SK-N-MC (cell line): ENCODE measurements around the gene MAPK6.

Experiments
- EZH2 ChIP-seq: fragments of 200-600 bp; sonication (generic); IDR thresholded peaks from one replicate; pipeline ENCODE4 v1.6.1; 2017; ENCODE audit warnings: antibody characterized with exemption
- FOXP2 ChIP-seq: optimal IDR thresholded peaks from 2 replicates; pipeline ENCODE3; 2011; ENCODE audit warnings: mild to moderate bottlenecking, moderate library complexity; ENCODE audit not compliant: insufficient read depth; ENCODE audit errors: extremely low read length, control extremely low read depth
- POLR2AphosphoS5 ChIP-seq: IDR thresholded peaks from 2 replicates; pipeline ENCODE4 v1.6.1; 2012; ENCODE audit warnings: mild to moderate bottlenecking, low read depth, low read length, borderline replicate concordance

GRCh38 chr15:52056001-52056400 is 37.0 kb downstream of the MAPK6 start:
- TF ChIP-seq POLR2AphosphoS5 (no peak), EZH2 (no peak), FOXP2 (no peak)
